ENCODE results near the gene KANK3.

- TF ChIP-seq CTCF (IDR thresholded peaks at IDR 0.05; ENCODE audit: low read depth, low read length): no peak
- no peak for TF ChIP-seq POLR2A (IDR thresholded peaks at IDR 0.05; ENCODE audit: extremely low read depth, insufficient read length)
- no peak for TF ChIP-seq MYC (IDR thresholded peaks at IDR 0.05; ENCODE audit: low read depth, low read length)
- no peak for TF ChIP-seq MAX (IDR thresholded peaks at IDR 0.05; ENCODE audit: low read depth, low read length)
Measured at GRCh38 chr19:8370176-8371010, 27.3 kb upstream of the KANK3 start.
